H1 (cell line): ENCODE measurements around the gene COL6A1. TPM values are rescaled to one million over a fixed set of nuclear protein-coding genes. Genes with fewer than 3 reads are reported as not detected.

Source experiments
- CTCF ChIA-PET: fragments of 300-600 bp; sonication (Branson Sonifier 250); formaldehyde crosslinking; loops from one replicate; lab custom pipeline; 2021; ENCODE audit not compliant: partially characterized antibody; lab: Charles Lee
- POLR2A ChIA-PET: fragments of 300-600 bp; sonication (Branson Sonifier 250); formaldehyde crosslinking; loops from one replicate; lab custom pipeline; 2021; ENCODE audit warnings: inconsistent platforms; ENCODE audit not compliant: partially characterized antibody; lab: Charles Lee
- DNase-seq, 2 experiments: peaks; one replicate each; pipeline versions ENCODE4 v3.0.0 to v3.0.0-alpha.2; 2010 to 2022; ENCODE audit warnings: low spot score in 2 of 2, low read depth in 1 of 2, mixed read lengths in 1 of 2
- FAIRE-seq: peaks from 2 replicates; lab custom pipeline; 2011; peaks lifted over from hg19 to GRCh38; lab: Jason Lieb, UNC
- H2AFZ ChIP-seq: 2 replicates; pipeline ENCODE4 v1.8.1; 2012; ENCODE audit warnings: low read length, inconsistent platforms
- H2AK5ac ChIP-seq: 2 replicates; pipeline ENCODE4 v1.6.1; 2013; ENCODE audit warnings: low read depth, low read length
- H2BK120ac ChIP-seq: replicated peaks from 2 replicates; pipeline ENCODE3; 2013; ENCODE audit warnings: low read depth, low read length, inconsistent platforms
- H2BK12ac ChIP-seq: 2 replicates; pipeline ENCODE4 v1.6.1; 2013; ENCODE audit warnings: low read depth, low read length
- H2BK15ac ChIP-seq: 2 replicates; pipeline ENCODE4 v1.6.1; 2013; ENCODE audit warnings: low read length
- H2BK20ac ChIP-seq: 2 replicates; pipeline ENCODE4 v1.6.1; 2013; ENCODE audit warnings: low read length
- H2BK5ac ChIP-seq: 2 replicates; pipeline ENCODE4 v1.6.1; 2013; ENCODE audit warnings: low read depth, low read length
- H3K14ac ChIP-seq: 2 replicates; pipeline ENCODE4 v1.6.1; 2013; ENCODE audit warnings: inconsistent platforms; ENCODE audit not compliant: insufficient read length
- H3K18ac ChIP-seq: 2 replicates; pipeline ENCODE4 v1.6.1; 2013; ENCODE audit warnings: low read length; ENCODE audit errors: extremely low read depth
- H3K23ac ChIP-seq: 2 replicates; pipeline ENCODE4 v1.6.1; 2013; ENCODE audit warnings: inconsistent platforms; ENCODE audit not compliant: insufficient read length
- H3K23me2 ChIP-seq: 2 replicates; pipeline ENCODE4 v1.6.1; 2013; ENCODE audit warnings: low read depth, low read length
- H3K27ac ChIP-seq: 2 replicates; pipeline ENCODE4 v1.6.1; 2011; ENCODE audit warnings: low read depth, low read length, inconsistent platforms
- H3K27me3 ChIP-seq, 4 experiments: replicated peaks in 1 of 4; 1 replicate in 1 of 4; 2 replicates in 3 of 4; pipeline versions ENCODE4 v1.6.1 to v1.8.1; 2011 to 2013; ENCODE audit warnings: low read length in 3 of 4, mild to moderate bottlenecking in 3 of 4, inconsistent platforms in 2 of 4, mixed read lengths in 2 of 4, moderate library complexity in 1 of 4; ENCODE audit not compliant: control insufficient read depth in 3 of 4, insufficient read depth in 3 of 4; ENCODE audit errors: extremely low read depth in 1 of 4
- H3K36me3 ChIP-seq, 4 experiments: 2 replicates each; pipeline versions ENCODE4 v1.6.1 to v1.8.1; 2011 to 2013; ENCODE audit warnings: mild to moderate bottlenecking in 4 of 4, low read length in 3 of 4, moderate library complexity in 2 of 4, control low read depth in 1 of 4, inconsistent platforms in 1 of 4; ENCODE audit not compliant: insufficient read depth in 4 of 4, control insufficient read depth in 2 of 4
- H3K4ac ChIP-seq: replicated peaks from 2 replicates; pipeline ENCODE3; 2013; ENCODE audit warnings: low read length, low read depth, mixed read lengths, inconsistent platforms; ENCODE audit not compliant: insufficient read length
- H3K4me1 ChIP-seq, 4 experiments: replicated peaks in 1 of 4; 1 replicate in 1 of 4; 2 replicates in 3 of 4; pipeline versions ENCODE4 v1.6.1 to v1.8.1; 2011 to 2013; ENCODE audit warnings: low read length in 3 of 4, inconsistent platforms in 2 of 4, mixed read lengths in 1 of 4; ENCODE audit not compliant: insufficient read depth in 4 of 4, control insufficient read depth in 3 of 4
- H3K4me2 ChIP-seq, 2 experiments: 2 replicates each; pipeline versions ENCODE4 v1.6.1 to v1.8.1; 2011 to 2013; ENCODE audit warnings: low read depth in 2 of 2, low read length in 2 of 2, control low read depth in 1 of 2, inconsistent platforms in 1 of 2, mild to moderate bottlenecking in 1 of 2; ENCODE audit not compliant: insufficient read depth in 1 of 2
- H3K4me3 ChIP-seq, 4 experiments: fragments of 200-600, 300-600 bp in 1 of 4; sonication (generic), shearing (Covaris generic), sonication (Bioruptor Twin) in 1 of 4; 2 replicates each; pipeline versions ENCODE4 v1.5.1 to v1.8.1; 2011 to 2016; ENCODE audit warnings: low read length in 4 of 4, low read depth in 3 of 4, control low read depth in 2 of 4, inconsistent platforms in 2 of 4, mild to moderate bottlenecking in 2 of 4, mixed read lengths in 1 of 4, moderate library complexity in 1 of 4; ENCODE audit not compliant: insufficient read depth in 2 of 4; ENCODE audit errors: extremely low read depth in 1 of 4
- H3K56ac ChIP-seq: replicated peaks from 2 replicates; pipeline ENCODE3; 2013; ENCODE audit warnings: low read depth, mild to moderate bottlenecking, mixed read lengths, low read length, inconsistent platforms; ENCODE audit not compliant: insufficient read length
- H3K79me1 ChIP-seq: 2 replicates; pipeline ENCODE4 v1.6.1; 2013; ENCODE audit warnings: low read depth, low read length, control low read depth
- H3K79me2 ChIP-seq, 2 experiments: 2 replicates each; pipeline versions ENCODE4 v1.6.1 to v1.8.1; 2012 to 2013; ENCODE audit warnings: low read length in 2 of 2, mild to moderate bottlenecking in 2 of 2, inconsistent platforms in 1 of 2; ENCODE audit not compliant: insufficient read depth in 2 of 2, control insufficient read depth in 1 of 2
- H3K9ac ChIP-seq, 4 experiments: replicated peaks in 1 of 4; 1 replicate in 1 of 4; 2 replicates in 3 of 4; pipeline versions ENCODE4 v1.6.1 to v1.8.1; 2011 to 2013; ENCODE audit warnings: low read depth in 3 of 4, low read length in 3 of 4, control low read depth in 2 of 4, mild to moderate bottlenecking in 2 of 4, moderate library complexity in 2 of 4, inconsistent platforms in 1 of 4; ENCODE audit errors: extremely low read depth in 1 of 4
- H3K9me3 ChIP-seq, 2 experiments: 2 replicates each; pipeline versions ENCODE4 v1.6.1 to v1.8.1; 2012 to 2013; ENCODE audit warnings: mild to moderate bottlenecking in 2 of 2, moderate library complexity in 2 of 2, control low read depth in 1 of 2, inconsistent platforms in 1 of 2, low read depth in 1 of 2, low read length in 1 of 2, mixed read lengths in 1 of 2; ENCODE audit not compliant: insufficient read depth in 2 of 2
- H4K20me1 ChIP-seq, 2 experiments: replicated peaks in 1 of 2; 2 replicates each; pipeline versions ENCODE3 to v1.8.1; 2011 to 2013; ENCODE audit warnings: inconsistent platforms in 2 of 2, low read length in 2 of 2, mild to moderate bottlenecking in 1 of 2; ENCODE audit not compliant: insufficient read depth in 2 of 2, control insufficient read depth in 1 of 2
- H4K5ac ChIP-seq: 2 replicates; pipeline ENCODE4 v1.6.1; 2013; ENCODE audit warnings: low read length, low read depth, mixed read lengths, inconsistent platforms; ENCODE audit not compliant: insufficient read length
- H4K8ac ChIP-seq: 2 replicates; pipeline ENCODE4 v1.8.0; 2013; ENCODE audit warnings: mild to moderate bottlenecking, moderate library complexity, low read length, inconsistent platforms; ENCODE audit not compliant: insufficient read depth; ENCODE audit errors: extremely low read depth
- H4K91ac ChIP-seq: replicated peaks from 2 replicates; pipeline ENCODE3; 2013; ENCODE audit warnings: low read length, mixed read lengths, inconsistent platforms; ENCODE audit not compliant: insufficient read length
- CHD2 ChIP-seq: IDR thresholded peaks from 2 replicates; pipeline ENCODE4 v1.6.1; 2012; ENCODE audit warnings: low read length, improper control_type of control experiment
- CTBP2 ChIP-seq: IDR thresholded peaks from 2 replicates; pipeline ENCODE4 v1.7.0; 2011; ENCODE audit warnings: borderline replicate concordance, mild to moderate bottlenecking, moderate library complexity, mixed read lengths, low read length; ENCODE audit not compliant: insufficient read depth, insufficient read length
- EGR1 ChIP-seq: IDR thresholded peaks from 2 replicates; pipeline ENCODE4 v1.6.1; 2011; ENCODE audit warnings: low read depth, low read length, borderline replicate concordance
- JUND ChIP-seq: IDR thresholded peaks from 2 replicates; pipeline ENCODE4 v1.6.1; 2011; ENCODE audit warnings: mild to moderate bottlenecking, improper control_type of control experiment, low read length
- KDM1A ChIP-seq: fragments of 200-600, 300-600 bp; sonication (generic); IDR thresholded peaks from 2 replicates; pipeline ENCODE4 v1.7.1; 2016; ENCODE audit warnings: mild to moderate bottlenecking, low read length, borderline replicate concordance
- MAFK ChIP-seq: IDR thresholded peaks from 2 replicates; pipeline ENCODE4 v1.6.1; 2012; ENCODE audit warnings: low read depth, mild to moderate bottlenecking, improper control_type of control experiment, low read length
- NRF1 ChIP-seq: IDR thresholded peaks from 2 replicates; pipeline ENCODE4 v1.6.1; 2011; ENCODE audit warnings: mild to moderate bottlenecking, low read depth, low read length, improper control_type of control experiment
- RBBP5 ChIP-seq: IDR thresholded peaks from 2 replicates; pipeline ENCODE4 v1.7.1; 2012; ENCODE audit warnings: low read depth, mild to moderate bottlenecking, inconsistent platforms, low read length, moderate library complexity, borderline replicate concordance
- SP2 ChIP-seq: IDR thresholded peaks from 2 replicates; pipeline ENCODE4 v1.6.1; 2012; ENCODE audit warnings: mild to moderate bottlenecking, low read length, inconsistent platforms
- TCF12 ChIP-seq: IDR thresholded peaks from 2 replicates; pipeline ENCODE4 v1.6.1; 2011; ENCODE audit warnings: low read depth, mild to moderate bottlenecking, low read length
- WGBS, 2 experiments: shearing (Covaris generic) in 1 of 2; methylation state at CpG; one replicate each; pipeline versions ENCODE4 v1.1.6 to v1.1.7; 2013 to 2015; ENCODE audit warnings: low lambda C conversion rate in 2 of 2, mixed read lengths in 2 of 2, inconsistent platforms in 1 of 2, low coverage in 1 of 2, missing lambda C conversion rate in 1 of 2; ENCODE audit not compliant: insufficient replicate concordance in 2 of 2, insufficient coverage in 1 of 2, insufficient read length in 1 of 2; ENCODE audit errors: extremely low coverage in 1 of 2, missing lambda C conversion rate in 1 of 2; 5-methylcytosine and 5-hydroxymethylcytosine counted together
- polyA plus RNA-seq, 7 experiments: library from polyadenylated mRNA; depleted of rRNA in 3 of 7; stranded (reverse) in 5 of 7; unstranded in 2 of 7; fragments of >200 nt in 5 of 7; fragments of 200-250 nt in 2 of 7; gene quantifications; 1 replicate in 5 of 7; 2 replicates in 1 of 7; 4 replicates in 1 of 7; pipeline versions ENCODE4 v1.2.1 to v1.2.3, GENCODE V29; 2011 to 2013; ENCODE audit warnings: missing spikeins in 2 of 7, mixed read lengths in 2 of 7
- total RNA-seq: library from RNA; stranded (reverse); fragmentation: NEBNext Ultra II Directional; extraction: Animal tissue kit (Norgen Biotek cat#: 25700); gene quantifications from 2 replicates; pipeline ENCODE4 v1.2.1, GENCODE V29; 2021
- TF ChIP-seq, protein P1 (sequence below): IDR thresholded peaks from 2 replicates; pipeline ENCODE4 v1.6.1; 2012; ENCODE audit warnings: low read length, inconsistent platforms

Gene COL6A1
- total and polyA plus RNA-seq, 2 of the 8 experiments (the other 6 are each of a cell fraction or from before 2014, with no cell fraction given) = 100 to 115 TPM

DNA sequence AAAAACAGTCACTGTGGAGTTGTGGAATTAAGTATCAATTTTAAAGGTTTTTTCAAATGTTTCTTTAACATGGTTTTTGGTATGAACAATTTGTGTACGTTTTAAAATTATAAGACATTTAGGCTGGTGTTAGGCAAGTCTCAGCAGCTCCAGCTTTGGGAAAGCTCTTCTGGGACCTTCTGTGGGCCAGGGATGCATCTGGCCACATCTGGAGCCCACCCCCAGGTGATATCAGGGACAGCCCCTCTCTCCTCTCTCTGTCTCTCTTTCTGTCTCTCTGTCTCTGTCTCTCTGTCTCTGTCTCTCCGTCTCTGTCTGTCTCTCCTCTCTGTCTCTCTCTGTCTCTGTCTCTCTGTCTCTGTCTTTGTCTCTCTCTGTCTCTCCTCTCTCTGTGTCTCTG, 1.3 kb upstream of the COL6A1 start:
- FAIRE-seq = no peak
- whole genome bisulfite sequencing, 2 experiments = 75% methylated on average over 2 of the region's 2 CpGs; no CpG with 5 or more reads in 1 of the 2 experiments
- no peak overlapping the region for H2BK12ac ChIP-seq

More for the DNA sequence above, 1.3 kb upstream of the COL6A1 start:
- no peak overlapping the region for H4K5ac ChIP-seq
- no peak overlapping the region for H2BK5ac ChIP-seq
- no peak overlapping the region for H2BK20ac ChIP-seq
- H4K20me1 ChIP-seq = peaks cover 0 to 4% of the 10 kb centered on the region in 2 experiments
- peaks cover 21% of the 10 kb centered on the region; the same call in 1 of the 2 replicates for H3K23me2 ChIP-seq
- H3K4me2 ChIP-seq = peak overlapping the region in 1 of 2 experiments; percentile 68; a peak in 1 of 4 replicates
- H3K79me1 ChIP-seq = peaks cover 4% of the 10 kb centered on the region; the same call in 1 of the 2 replicates
- no peak for DNase-seq
- no peak overlapping the region for H3K4ac ChIP-seq
- TF ChIP-seq SP2 (no peak), KDM1A (no peak), EGR1 (no peak), JUND (no peak), NRF1 (no peak), RBBP5 (no peak), CTBP2 (no peak), CHD2 (no peak), TCF12 (no peak), MAFK (no peak)
- TF ChIP-seq, protein P1, sequence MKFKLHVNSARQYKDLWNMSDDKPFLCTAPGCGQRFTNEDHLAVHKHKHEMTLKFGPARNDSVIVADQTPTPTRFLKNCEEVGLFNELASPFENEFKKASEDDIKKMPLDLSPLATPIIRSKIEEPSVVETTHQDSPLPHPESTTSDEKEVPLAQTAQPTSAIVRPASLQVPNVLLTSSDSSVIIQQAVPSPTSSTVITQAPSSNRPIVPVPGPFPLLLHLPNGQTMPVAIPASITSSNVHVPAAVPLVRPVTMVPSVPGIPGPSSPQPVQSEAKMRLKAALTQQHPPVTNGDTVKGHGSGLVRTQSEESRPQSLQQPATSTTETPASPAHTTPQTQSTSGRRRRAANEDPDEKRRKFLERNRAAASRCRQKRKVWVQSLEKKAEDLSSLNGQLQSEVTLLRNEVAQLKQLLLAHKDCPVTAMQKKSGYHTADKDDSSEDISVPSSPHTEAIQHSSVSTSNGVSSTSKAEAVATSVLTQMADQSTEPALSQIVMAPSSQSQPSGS = no peak
- TF ChIP-seq, all 59 proteins: peak for 0
- Histone ChIP-seq H3K79me2 (0 out of 4 replicates have a peak, but pooled peaks cover 0 to 4% of the 10 kb centered on the region in 2 experiments), H3K56ac (no peak overlapping the region), H3K36me3 (peaks cover 0 to 10% (median 3%) of the 10 kb centered on the region in 4 experiments; a peak in 4 of 8 replicates), H3K14ac (no peak overlapping the region), H3K27ac (no peak overlapping the region), H4K91ac (no peak overlapping the region), H3K27me3 (peaks cover 0 to 18% (median 5%) of the 10 kb centered on the region in 4 experiments; a peak in 4 of 7 replicates), H2AFZ (no peak overlapping the region), H2BK120ac (no peak overlapping the region), H3K9ac (no peak overlapping the region), H3K18ac (no peak overlapping the region), H2BK15ac (no peak overlapping the region), H3K4me1 (peaks cover 0 to 26% (median 11%) of the 10 kb centered on the region in 4 experiments; a peak in 6 of 7 replicates), H3K9me3 (no peaks in the 10 kb centered on the region), H4K8ac (no peak overlapping the region; the same call in 1 of the 2 replicates), H2AK5ac (no peak overlapping the region), H3K23ac (no peak overlapping the region), H3K4me3 (no peak overlapping the region)
- CTCF ChIA-PET = interaction anchor here (0.7 to 2.0 kb wide), 3 partner anchors 10 to 26 kb away, joined by 3 to 11 read pairs (median 3); no protein-coding TSS in a partner anchor
- POLR2A ChIA-PET = interaction anchor here (1.1 to 1.4 kb wide), 2 partner anchors 117 to 152 kb away, joined by 5 read pairs; partner anchors contain the start of gene COL6A2
